ENCODE data around the gene AGO3. TPM values are rescaled to one million over a fixed set of nuclear protein-coding genes. Genes with fewer than 3 reads are reported as not detected.
A peak's percentile ranks its signal among the peaks of the same experiment; 100 is the strongest.

AGO3 gene
- total and polyA plus RNA-seq, 2 donors (not counting 3 experiments of a cell fraction or from before 2014, with no cell fraction given): 10.4 to 21.1 TPM

GRCh38 chr1:36099681-36100341 lies 168.9 kb downstream of the AGO3 start:
- dilution Hi-C loops (cut with MboI; ENCODE audit: extremely low pct_ligation_motif_present, low sequenced_read_pairs) (no loop called here), intact Hi-C loops (cut with micrococcal nuclease) (loop anchor here (1.0 kb wide), 6 partner anchors 34 to 321 kb away; partner anchors contain the start of gene TRAPPC3)
- H3K4me1 ChIP-seq (ENCODE audit: control insufficient read depth, extremely low read depth, insufficient read depth, low read length): no peaks in the 10 kb centered on the region
- H3K4me2 ChIP-seq (ENCODE audit: insufficient read depth, low read length): no peak overlapping the region
- no TSS peak for BruUV-seq (replicated peaks)
- no peak overlapping the region for H3K9ac ChIP-seq (replicated peaks; ENCODE audit: extremely low read depth, insufficient read depth, low read length)
- no peaks in the 10 kb centered on the region for H4K20me1 ChIP-seq (replicated peaks; ENCODE audit: control insufficient read depth, extremely low read depth, insufficient read depth, low read length)
- CTCF ChIA-PET: interaction anchor here (0.6 to 13.8 kb wide), 9 partner anchors 20 to 269 kb away, joined by 3 to 233 read pairs (median 4); partner anchors contain the start of gene TRAPPC3
- DNase-seq (ENCODE audit: low read depth, low spot score) (peak; percentile 65), FAIRE-seq (peak; percentile 88)
- H3K36me3 ChIP-seq (ENCODE audit: control insufficient read depth in 2 of 2, extremely low read depth in 1 of 2, insufficient read depth in 2 of 2, low read length in 2 of 2): peaks cover 2% of the 10 kb centered on the region in 2 experiments
- H2AFZ ChIP-seq (ENCODE audit: low read depth, low read length): peak overlapping the region; percentile 19
- POLR2A ChIA-PET: no interaction called here
- no peak overlapping the region for H3K27ac ChIP-seq (ENCODE audit: insufficient read depth, low read depth, low read length)
- no peaks in the 10 kb centered on the region for H3K9me3 ChIP-seq (replicated peaks; ENCODE audit: control insufficient read depth, insufficient read depth, low read length)
- no peaks in the 10 kb centered on the region for H3K9me1 ChIP-seq (replicated peaks; ENCODE audit: control insufficient read depth, extremely low read depth, insufficient read depth, low read length)
- no peak for TF ChIP-seq FOS (IDR thresholded peaks at IDR 0.05; ENCODE audit: borderline replicate concordance, insufficient read depth, low read length)
- TF ChIP-seq POLR2A (IDR thresholded peaks at IDR 0.05; ENCODE audit: low read depth, low read length): no peak
- no peak for TF ChIP-seq POLR2AphosphoS5 (IDR thresholded peaks at IDR 0.05; ENCODE audit: insufficient read depth, low read depth, low read length)
- peak; percentile 84 for TF ChIP-seq CTCF (IDR thresholded peaks at IDR 0.05; ENCODE audit: extremely low read depth in 1 of 2, insufficient read depth in 1 of 2, low read depth in 1 of 2, low read length in 2 of 2)
- H3K27me3 ChIP-seq (ENCODE audit: control insufficient read depth in 2 of 2, insufficient read depth in 2 of 2, low read length in 2 of 2): no peaks in the 10 kb centered on the region
- H3K4me3 ChIP-seq (replicated peaks in 1 of 3; ENCODE audit: insufficient read depth in 1 of 3, low read depth in 1 of 3, low read length in 3 of 3): no peak overlapping the region
- H3K79me2 ChIP-seq (ENCODE audit: control insufficient read depth, insufficient read depth, low read length): no peaks in the 10 kb centered on the region

- intact Hi-C loops (cut with micrococcal nuclease) (no loop called here), dilution Hi-C loops (cut with MboI; ENCODE audit: extremely low pct_ligation_motif_present, low sequenced_read_pairs) (no loop called here)
- no peaks in the 10 kb centered on the region for H3K27me3 ChIP-seq (ENCODE audit: control insufficient read depth in 2 of 2, insufficient read depth in 2 of 2, low read length in 2 of 2)
- no peaks in the 10 kb centered on the region for H4K20me1 ChIP-seq (replicated peaks; ENCODE audit: control insufficient read depth, extremely low read depth, insufficient read depth, low read length)
- DNase-seq (ENCODE audit: low read depth, low spot score) (no peak), FAIRE-seq (no peak)
- peaks cover 0 to 2% of the 10 kb centered on the region in 2 experiments for H3K36me3 ChIP-seq (ENCODE audit: control insufficient read depth in 2 of 2, extremely low read depth in 1 of 2, insufficient read depth in 2 of 2, low read length in 2 of 2)
- no peak overlapping the region for H2AFZ ChIP-seq (ENCODE audit: low read depth, low read length)
- no peak overlapping the region for H3K9ac ChIP-seq (replicated peaks; ENCODE audit: extremely low read depth, insufficient read depth, low read length)
- no peak overlapping the region for H3K4me3 ChIP-seq (replicated peaks in 1 of 3; ENCODE audit: insufficient read depth in 1 of 3, low read depth in 1 of 3, low read length in 3 of 3)
- H3K4me2 ChIP-seq (ENCODE audit: insufficient read depth, low read length): no peak overlapping the region
- no peaks in the 10 kb centered on the region for H3K79me2 ChIP-seq (ENCODE audit: control insufficient read depth, insufficient read depth, low read length)
- ChIA-PET CTCF (interaction anchor here (0.6 to 13.8 kb wide), 9 partner anchors 19 to 269 kb away, joined by 3 to 233 read pairs (median 4); partner anchors contain the start of gene TRAPPC3), POLR2A (no interaction called here)
- H3K9me3 ChIP-seq (replicated peaks; ENCODE audit: control insufficient read depth, insufficient read depth, low read length): no peaks in the 10 kb centered on the region
- no peaks in the 10 kb centered on the region for H3K9me1 ChIP-seq (replicated peaks; ENCODE audit: control insufficient read depth, extremely low read depth, insufficient read depth, low read length)
- H3K4me1 ChIP-seq (ENCODE audit: control insufficient read depth, extremely low read depth, insufficient read depth, low read length): no peaks in the 10 kb centered on the region
- H3K27ac ChIP-seq (ENCODE audit: insufficient read depth, low read depth, low read length): no peak overlapping the region
- no TSS peak for BruUV-seq (replicated peaks)
- no peak for TF ChIP-seq EZH2 (IDR thresholded peaks at IDR 0.05; ENCODE audit: borderline replicate concordance, low read depth, low read length, severe bottlenecking)
- TF ChIP-seq GATA2 (IDR thresholded peaks at IDR 0.05; ENCODE audit: insufficient read depth, insufficient read length, low read depth, low read length): no peak
- no peak for TF ChIP-seq JUN (IDR thresholded peaks at IDR 0.05; ENCODE audit: borderline replicate concordance, insufficient read depth, insufficient read length, low read depth)
- no peak for TF ChIP-seq MYC (IDR thresholded peaks at IDR 0.05; ENCODE audit: low read depth, low read length)
- no peak for TF ChIP-seq POLR2AphosphoS5 (IDR thresholded peaks at IDR 0.05; ENCODE audit: insufficient read depth, low read depth, low read length)
- no peak for TF ChIP-seq MAX (IDR thresholded peaks at IDR 0.05; ENCODE audit: insufficient read depth, insufficient read length)
- TF ChIP-seq POLR2A (IDR thresholded peaks at IDR 0.05; ENCODE audit: low read depth, low read length): no peak
- no peak for TF ChIP-seq CTCF (IDR thresholded peaks at IDR 0.05; ENCODE audit: extremely low read depth in 1 of 2, insufficient read depth in 1 of 2, low read depth in 1 of 2, low read length in 2 of 2)
- TF ChIP-seq FOS (IDR thresholded peaks at IDR 0.05; ENCODE audit: borderline replicate concordance, insufficient read depth, low read length): no peak
These were observed 169.5 kb downstream of the AGO3 start for GRCh38 chr1:36100376-36100775.

Data from endothelial cell of umbilical vein (primary cell).